Colonic mucosa (tissue), 4 donors: ENCODE data around the gene PPP2R5E. TPM values are rescaled to one million over a fixed set of nuclear protein-coding genes. Genes with fewer than 3 reads are reported as not detected.
"Not testable (repeated sequence)": the region's sequence is repeated elsewhere in the genome, so short reads cannot be mapped to it uniquely, and the experiment has no call there.

Experiments
- DNase-seq: peaks from one replicate; pipeline ENCODE4 v3.0.0-alpha.2; 2020
- H3K27ac ChIP-seq: fragments of 200-600 bp; one replicate; pipeline ENCODE4 v1.8.0; 2021
- H3K27me3 ChIP-seq: fragments of 200-600 bp; one replicate; pipeline ENCODE4 v1.8.0; 2021
- H3K36me3 ChIP-seq: fragments of 200-600 bp; one replicate; pipeline ENCODE4 v1.8.0; 2021
- H3K4me1 ChIP-seq: fragments of 200-600 bp; one replicate; pipeline ENCODE4 v1.8.0; 2021; ENCODE audit warnings: mild to moderate bottlenecking
- H3K4me3 ChIP-seq: fragments of 200-600 bp; one replicate; pipeline ENCODE4 v1.8.0; 2021
- H3K9ac ChIP-seq, 2 donors: one replicate each; pipeline ENCODE4 v1.7.0; 2013; ENCODE audit warnings: control low read depth in 2 of 2, low read depth in 2 of 2, low read length in 2 of 2
- H3K9me3 ChIP-seq: fragments of 200-600 bp; one replicate; pipeline ENCODE4 v1.8.0; 2021
- CTCF ChIP-seq: fragments of 200-600 bp; IDR thresholded peaks from one replicate; pipeline ENCODE4 v1.8.0; 2022; ENCODE audit warnings: antibody characterized with exemption, mild to moderate bottlenecking
- intact Hi-C: fragments of 100-400 bp; cut with DNase I; formaldehyde crosslinking; loops from one replicate; pipeline ENCODE4 v1.14.1; 2022
- total RNA-seq, 2 donors: library from RNA; stranded (reverse); fragmentation: NEBNext Ultra II Directional in 1 of 2; extraction: Animal tissue kit (Norgen Biotek cat#: 25700) in 1 of 2; gene quantifications; one replicate each; pipeline ENCODE4 v1.2.1, GENCODE V29; 2021
- donor health status: healthy.
- donor health status: DM: no; HTN: no; CAD: no.
- donor health status: DM: no; HTN: no; CAD: no.

Gene PPP2R5E
- total RNA-seq, 2 donors from 2014 or later = 58.0 to 62.7 TPM

- Histone ChIP-seq H3K36me3 (no peaks in the 10 kb centered on the region), H3K4me1 (no peaks in the 10 kb centered on the region), H3K9ac (no peak overlapping the region), H3K27me3 (no peaks in the 10 kb centered on the region), H3K27ac (no peak overlapping the region), H3K4me3 (no peak overlapping the region), H3K9me3 (no peaks in the 10 kb centered on the region)
- DNase-seq = no peak
- intact Hi-C loops = no loop called here
- no peak for TF ChIP-seq CTCF
Measured at GRCh38 chr14:63378444-63378843, 164.7 kb downstream of the PPP2R5E start.

- Histone ChIP-seq H3K9me3 (no peaks in the 10 kb centered on the region), H3K27me3 (no peaks in the 10 kb centered on the region), H3K36me3 (no peaks in the 10 kb centered on the region), H3K4me1 (no peaks in the 10 kb centered on the region), H3K27ac (no peak overlapping the region), H3K4me3 (no peak overlapping the region), H3K9ac (no peak overlapping the region)
- no peak for DNase-seq
- no peak for TF ChIP-seq CTCF
- intact Hi-C loops = no loop called here
Measured at GRCh38 chr14:63375769-63376168, 167.4 kb downstream of the PPP2R5E start.

DNA sequence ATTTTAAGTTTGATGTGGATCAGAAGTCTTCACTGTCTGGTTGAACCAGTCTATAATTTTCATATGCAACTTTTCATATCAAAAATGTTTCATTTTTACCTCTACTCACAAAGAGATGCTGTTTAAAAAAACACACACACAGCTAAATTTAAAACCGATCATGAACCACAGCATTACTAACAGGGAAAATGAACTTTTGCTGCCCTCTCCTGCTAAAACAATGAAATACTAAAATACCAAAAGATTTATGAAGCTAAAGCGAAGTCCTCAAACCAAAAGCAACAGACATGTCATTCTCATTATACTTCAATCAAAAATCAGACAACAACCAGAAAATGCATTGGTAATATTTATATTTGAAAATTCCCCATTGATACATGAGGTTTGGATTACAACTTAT lies 171.6 kb downstream of the PPP2R5E start:
- H3K27me3 ChIP-seq, intact Hi-C loops, DNase-seq, H3K36me3 ChIP-seq, H3K9ac ChIP-seq, H3K4me1 ChIP-seq, H3K4me3 ChIP-seq, H3K27ac ChIP-seq, H3K9me3 ChIP-seq: not testable (repeated sequence)

DNA sequence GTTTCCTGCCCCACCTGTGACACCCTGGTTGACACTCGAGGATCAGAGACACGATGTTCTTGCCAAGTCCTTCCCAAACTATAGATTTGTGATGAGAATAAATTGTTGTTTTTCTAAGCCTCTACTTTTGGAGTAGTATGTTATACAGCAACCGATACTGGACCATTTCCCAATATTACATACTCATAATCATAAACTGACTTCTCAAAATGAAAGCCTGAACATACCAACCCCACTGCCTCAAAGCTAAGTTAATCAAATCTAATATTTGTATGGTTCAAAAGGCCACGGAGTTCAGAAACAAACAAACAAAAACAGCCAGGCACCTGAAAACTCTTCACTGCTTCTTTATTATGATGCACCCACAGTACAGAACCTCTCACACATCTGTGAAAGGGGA lies 172.1 kb downstream of the PPP2R5E start:
- no peak overlapping the region for H3K4me3 ChIP-seq
- no peak overlapping the region for H3K27ac ChIP-seq
- no peaks in the 10 kb centered on the region for H3K9me3 ChIP-seq
- no peaks in the 10 kb centered on the region for H3K27me3 ChIP-seq
- no peak overlapping the region for H3K9ac ChIP-seq
- intact Hi-C loops = no loop called here
- no peaks in the 10 kb centered on the region for H3K36me3 ChIP-seq
- no peak for DNase-seq
- TF ChIP-seq CTCF = no peak
- H3K4me1 ChIP-seq = no peaks in the 10 kb centered on the region

DNA sequence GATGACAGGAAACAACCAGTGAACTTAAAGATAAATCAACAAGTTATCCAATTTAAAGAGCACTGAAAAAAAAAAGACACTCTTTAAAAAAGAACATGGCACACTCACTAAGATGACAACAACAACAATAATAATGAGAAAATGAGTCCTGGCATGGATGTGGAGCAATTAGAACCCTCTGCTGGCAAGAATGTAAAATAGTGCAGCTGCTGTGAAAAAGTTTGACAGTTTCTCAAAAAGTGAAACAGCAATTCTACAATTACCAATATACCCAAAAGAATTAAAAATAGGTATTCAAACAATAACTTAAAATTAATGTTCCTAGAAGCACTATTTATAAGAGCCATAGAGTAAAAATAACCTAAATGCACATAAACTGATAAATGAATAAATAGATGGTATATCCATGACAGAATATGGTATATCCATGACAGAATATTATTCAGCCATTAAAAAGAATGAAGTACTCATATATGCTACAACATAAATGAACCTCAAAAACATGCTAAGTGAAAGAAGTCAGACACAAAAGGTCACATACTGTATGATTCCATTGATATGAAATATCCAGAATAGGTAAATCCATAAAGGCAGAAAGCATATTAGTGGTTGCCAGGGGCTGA lies 175.3 kb downstream of the PPP2R5E start:
- no peak overlapping the region for H3K27ac ChIP-seq
- H3K9ac ChIP-seq = no peak overlapping the region
- TF ChIP-seq CTCF = no peak
- H3K4me3 ChIP-seq = no peak overlapping the region
- no peak for DNase-seq
- no peaks in the 10 kb centered on the region for H3K9me3 ChIP-seq
- no peaks in the 10 kb centered on the region for H3K36me3 ChIP-seq
- H3K27me3 ChIP-seq = no peaks in the 10 kb centered on the region
- no peaks in the 10 kb centered on the region for H3K4me1 ChIP-seq
- intact Hi-C loops = no loop called here

DNA sequence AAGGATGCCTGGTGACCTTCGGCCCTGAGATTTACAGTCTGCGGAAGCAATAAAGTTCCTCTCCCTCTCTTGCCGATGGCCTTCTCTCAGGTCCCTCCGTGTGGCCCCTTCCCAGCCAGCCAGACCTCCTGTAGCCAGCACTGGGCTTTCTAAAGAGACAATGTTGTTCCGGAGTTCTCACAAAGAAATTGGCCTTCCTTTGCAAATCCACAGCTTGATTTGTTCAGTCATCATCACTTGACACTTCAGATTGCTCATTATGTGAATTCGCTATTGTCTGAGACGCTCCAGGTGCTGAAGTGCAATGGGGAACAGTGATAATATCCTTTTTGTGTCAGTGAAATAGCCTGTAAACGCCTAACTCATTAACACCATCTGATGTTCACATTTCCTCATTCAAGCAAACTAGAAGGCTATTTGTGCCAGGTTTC lies 180.8 kb downstream of the PPP2R5E start:
- DNase-seq = peak; percentile 37
- Histone ChIP-seq H3K4me3 (no peak overlapping the region), H3K9ac (no peak overlapping the region), H3K9me3 (no peaks in the 10 kb centered on the region), H3K4me1 (no peaks in the 10 kb centered on the region), H3K36me3 (no peaks in the 10 kb centered on the region), H3K27ac (no peak overlapping the region), H3K27me3 (no peaks in the 10 kb centered on the region)
- intact Hi-C loops = no loop called here
- no peak for TF ChIP-seq CTCF
